ENCODE measurements around the gene ZNHIT2. TPM values are rescaled to one million over a fixed set of nuclear protein-coding genes. Genes with fewer than 3 reads are reported as not detected.

ZNHIT2 gene
- total and polyA plus RNA-seq, 2 of the 13 experiments (the other 11 are each of a cell fraction or from before 2014, with no cell fraction given), result 1.1 to 6.5 TPM

GRCh38 chr11:65095974-65096806, 21.3 kb downstream of the ZNHIT2 start, which contains the start of gene VPS51 (continued):
- TF ChIP-seq RFX1 (IDR thresholded peaks at IDR 0.05), result no peak
- 0 out of 2 replicates have a peak, but pooled peaks have one; percentile 21 for TF ChIP-seq ZNF225 (CRISPR knock-in tag; IDR thresholded peaks at IDR 0.05)
- peak; percentile 87; the same call in 1 of the 2 replicates for TF ChIP-seq ZNF33A (CRISPR knock-in tag; IDR thresholded peaks at IDR 0.05; ENCODE audit: borderline replicate concordance)
- 0 out of 2 replicates have a peak, but pooled peaks have one; percentile 69 for TF ChIP-seq ZNF776 (CRISPR knock-in tag; IDR thresholded peaks at IDR 0.05)
- no peak for TF ChIP-seq ZNF260 (CRISPR knock-in tag; IDR thresholded peaks at IDR 0.05; ENCODE audit: borderline replicate concordance, low read depth)
- no peak for TF ChIP-seq SRSF4 (IDR thresholded peaks at IDR 0.05; ENCODE audit: low read depth, low read length, poor library complexity, severe bottlenecking)
- no peak for TF ChIP-seq SRSF9 (IDR thresholded peaks at IDR 0.05; ENCODE audit: borderline replicate concordance, insufficient read depth, low read depth, low read length, poor library complexity, severe bottlenecking)
- no peak for TF ChIP-seq RFX3 (CRISPR knock-in tag; IDR thresholded peaks at IDR 0.05)
- peak; percentile 74 for TF ChIP-seq ZNF883 (CRISPR knock-in tag; IDR thresholded peaks at IDR 0.05; ENCODE audit: not compliant biosample characterization)
- no peak for TF ChIP-seq ZNF337 (CRISPR knock-in tag; IDR thresholded peaks at IDR 0.05; ENCODE audit: borderline replicate concordance, low read depth)
- peak; percentile 55 for TF ChIP-seq NFYB (CRISPR knock-in tag; IDR thresholded peaks at IDR 0.05)
- peak; percentile 54; the same call in 1 of the 2 replicates for TF ChIP-seq ZNF275 (CRISPR knock-in tag; IDR thresholded peaks at IDR 0.05; ENCODE audit: borderline replicate concordance)
- TF ChIP-seq GABPA (IDR thresholded peaks at IDR 0.05; ENCODE audit: low read depth, low read length), result peak; percentile 84
- TF ChIP-seq GABPA (CRISPR knock-in tag; IDR thresholded peaks at IDR 0.05; ENCODE audit: low read depth), result peak; percentile 94
- TF ChIP-seq ZNF281 (CRISPR knock-in tag; IDR thresholded peaks at IDR 0.05; ENCODE audit: borderline replicate concordance), result peak; percentile 63
- TF ChIP-seq GATAD1 (CRISPR knock-in tag; IDR thresholded peaks at IDR 0.05), result peak; percentile 97
- peak; percentile 61 for TF ChIP-seq TFDP2 (CRISPR knock-in tag; IDR thresholded peaks at IDR 0.05)
- no peak for TF ChIP-seq PBX3 (CRISPR knock-in tag; IDR thresholded peaks at IDR 0.05; ENCODE audit: borderline replicate concordance)
- peak; percentile 66; the same call in 1 of the 2 replicates for TF ChIP-seq POLR2AphosphoS2 (IDR thresholded peaks at IDR 0.05; ENCODE audit: low read depth, low read length)
- no peak for TF ChIP-seq ZKSCAN5 (CRISPR knock-in tag; IDR thresholded peaks at IDR 0.05)
- peak; percentile 89 for TF ChIP-seq KDM4B (CRISPR knock-in tag; IDR thresholded peaks at IDR 0.05)
- TF ChIP-seq ZFP1 (CRISPR knock-in tag; IDR thresholded peaks at IDR 0.05), result peak; percentile 82
- TF ChIP-seq KDM2A (CRISPR knock-in tag; IDR thresholded peaks at IDR 0.05; ENCODE audit: borderline replicate concordance, low read depth), result peak; percentile 88
- TF ChIP-seq ZNF441 (CRISPR knock-in tag; IDR thresholded peaks at IDR 0.05; ENCODE audit: borderline replicate concordance), result no peak
